ENCODE results near the gene CD2.

- TF ChIP-seq POLR2A (IDR thresholded peaks at IDR 0.05), result no peak
- TF ChIP-seq CTCF (IDR thresholded peaks at IDR 0.05), result no peak
- TF ChIP-seq POLR2AphosphoS5 (IDR thresholded peaks at IDR 0.05), result no peak
Observed at GRCh38 chr1:116708255-116708900, 45.9 kb upstream of the CD2 start.
